ENCODE data around the gene EEF1AKMT4. TPM values are rescaled to one million over a fixed set of nuclear protein-coding genes. Genes with fewer than 3 reads are reported as not detected.
A peak's percentile ranks its signal among the peaks of the same experiment; 100 is the strongest.

Gene EEF1AKMT4
- total and polyA plus RNA-seq, 2 donors (not counting 1 experiment from before 2014, with no cell fraction given) = 1.2 to 2.1 TPM

DNA sequence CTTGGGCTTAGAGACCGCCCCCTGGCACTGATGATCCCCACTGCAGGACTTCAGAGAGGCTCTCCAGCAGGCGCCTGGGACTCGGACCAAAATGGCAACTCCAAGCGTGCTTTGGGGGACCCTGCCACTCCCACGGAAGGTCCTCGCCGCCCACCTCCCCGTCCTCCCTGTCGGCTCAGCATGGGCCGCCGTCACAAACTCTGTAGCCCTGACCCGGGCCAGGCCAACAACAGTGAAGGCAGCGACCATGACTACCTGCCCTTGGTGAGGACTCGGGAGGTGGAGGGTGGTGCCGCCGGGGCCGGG, 8.4 kb upstream of the EEF1AKMT4 start:
- H3K27me3 ChIP-seq (ENCODE audit: control insufficient read depth, insufficient read depth, low read length) = no peaks in the 10 kb centered on the region
- H3K36me3 ChIP-seq (ENCODE audit: control insufficient read depth, insufficient read depth, low read length) = peaks cover 11% of the 10 kb centered on the region
- no peak overlapping the region for H2AFZ ChIP-seq (ENCODE audit: low read length)
- no peaks in the 10 kb centered on the region for H3K79me2 ChIP-seq (ENCODE audit: control insufficient read depth, insufficient read depth, low read length)
- H3K4me2 ChIP-seq (ENCODE audit: extremely low read depth, insufficient read depth, low read length) = no peak overlapping the region
- H3K9ac ChIP-seq (ENCODE audit: insufficient read depth, low read length) = no peak overlapping the region
- DNase-seq (ENCODE audit: low read depth in 2 of 2) = no peak
- H4K20me1 ChIP-seq (ENCODE audit: control insufficient read depth, extremely low read depth, insufficient read depth, low read length) = no peaks in the 10 kb centered on the region
- H3K4me1 ChIP-seq (ENCODE audit: control insufficient read depth, extremely low read depth, insufficient read depth, low read length) = no peaks in the 10 kb centered on the region
- no peaks in the 10 kb centered on the region for H3K9me3 ChIP-seq (ENCODE audit: control insufficient read depth, insufficient read depth, low read depth, low read length)
- no peak for TF ChIP-seq EZH2 (IDR thresholded peaks at IDR 0.05; ENCODE audit: low read length, missing control alignments)
- TF ChIP-seq, protein P1, sequence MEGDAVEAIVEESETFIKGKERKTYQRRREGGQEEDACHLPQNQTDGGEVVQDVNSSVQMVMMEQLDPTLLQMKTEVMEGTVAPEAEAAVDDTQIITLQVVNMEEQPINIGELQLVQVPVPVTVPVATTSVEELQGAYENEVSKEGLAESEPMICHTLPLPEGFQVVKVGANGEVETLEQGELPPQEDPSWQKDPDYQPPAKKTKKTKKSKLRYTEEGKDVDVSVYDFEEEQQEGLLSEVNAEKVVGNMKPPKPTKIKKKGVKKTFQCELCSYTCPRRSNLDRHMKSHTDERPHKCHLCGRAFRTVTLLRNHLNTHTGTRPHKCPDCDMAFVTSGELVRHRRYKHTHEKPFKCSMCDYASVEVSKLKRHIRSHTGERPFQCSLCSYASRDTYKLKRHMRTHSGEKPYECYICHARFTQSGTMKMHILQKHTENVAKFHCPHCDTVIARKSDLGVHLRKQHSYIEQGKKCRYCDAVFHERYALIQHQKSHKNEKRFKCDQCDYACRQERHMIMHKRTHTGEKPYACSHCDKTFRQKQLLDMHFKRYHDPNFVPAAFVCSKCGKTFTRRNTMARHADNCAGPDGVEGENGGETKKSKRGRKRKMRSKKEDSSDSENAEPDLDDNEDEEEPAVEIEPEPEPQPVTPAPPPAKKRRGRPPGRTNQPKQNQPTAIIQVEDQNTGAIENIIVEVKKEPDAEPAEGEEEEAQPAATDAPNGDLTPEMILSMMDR (conservative IDR thresholded peaks at IDR 0.05 in 1 of 2, IDR thresholded peaks at IDR 0.05 in 1 of 2; ENCODE audit: low read depth in 1 of 2, low read length in 2 of 2) = no peak
- no peak overlapping the region for H3K4me3 ChIP-seq (replicated peaks in 1 of 4; ENCODE audit: control extremely low read depth in 1 of 4, insufficient read depth in 1 of 4, low read depth in 3 of 4, low read length in 4 of 4)
- H3K27ac ChIP-seq (ENCODE audit: insufficient read depth, low read length) = no peak overlapping the region

DNA sequence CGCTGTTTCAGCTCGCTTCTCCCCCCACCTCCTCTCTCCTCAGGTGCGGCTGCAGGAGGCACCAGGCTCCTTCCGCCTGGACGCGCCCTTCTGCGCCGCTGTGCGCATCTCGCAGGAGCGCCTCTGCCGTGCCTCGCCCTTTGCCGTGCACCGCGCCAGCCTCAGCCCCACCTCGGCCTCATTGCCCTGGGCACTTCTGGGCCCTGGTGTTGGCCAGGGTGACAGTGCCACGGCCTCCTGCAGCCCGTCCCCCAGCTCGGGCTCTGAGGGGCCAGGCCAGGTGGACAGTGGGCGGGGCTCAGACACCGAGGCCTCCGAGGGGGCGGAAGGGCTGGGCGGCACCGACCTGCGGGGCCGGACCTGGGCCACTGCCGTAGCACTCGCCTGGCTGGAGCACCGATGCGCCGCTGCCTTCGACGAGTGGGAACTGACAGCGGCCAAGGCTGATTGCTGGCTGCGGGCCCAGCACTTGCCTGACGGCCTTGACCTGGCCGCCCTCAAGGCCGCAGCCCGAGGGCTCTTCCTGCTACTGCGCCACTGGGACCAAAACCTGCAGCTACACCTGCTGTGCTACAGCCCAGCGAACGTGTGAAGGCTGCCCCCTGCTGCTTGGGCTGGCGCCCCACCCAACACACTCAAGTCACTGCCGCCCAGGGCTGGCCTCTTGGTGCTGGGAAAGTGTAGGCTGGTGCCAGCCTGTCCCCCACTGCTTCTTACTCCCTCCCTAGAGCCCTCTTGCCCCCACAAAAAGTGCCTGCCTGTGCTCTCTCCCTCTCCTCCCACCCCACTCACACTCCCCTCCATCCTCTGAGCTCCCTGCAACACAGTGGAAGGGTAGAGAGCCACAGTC, 7.8 kb upstream of the EEF1AKMT4 start:
- Histone ChIP-seq H3K4me1 (ENCODE audit: control insufficient read depth, extremely low read depth, insufficient read depth, low read length) (no peaks in the 10 kb centered on the region), H4K20me1 (ENCODE audit: control insufficient read depth, extremely low read depth, insufficient read depth, low read length) (no peaks in the 10 kb centered on the region), H3K9me3 (ENCODE audit: control insufficient read depth, insufficient read depth, low read depth, low read length) (no peaks in the 10 kb centered on the region), H3K27ac (ENCODE audit: insufficient read depth, low read length) (no peak overlapping the region), H3K9ac (ENCODE audit: insufficient read depth, low read length) (no peak overlapping the region), H3K79me2 (ENCODE audit: control insufficient read depth, insufficient read depth, low read length) (no peaks in the 10 kb centered on the region), H3K27me3 (ENCODE audit: control insufficient read depth, insufficient read depth, low read length) (no peaks in the 10 kb centered on the region), H2AFZ (ENCODE audit: low read length) (no peak overlapping the region), H3K4me3 (replicated peaks in 1 of 4; ENCODE audit: control extremely low read depth in 1 of 4, insufficient read depth in 1 of 4, low read depth in 3 of 4, low read length in 4 of 4) (no peak overlapping the region), H3K36me3 (ENCODE audit: control insufficient read depth, insufficient read depth, low read length) (peaks cover 11% of the 10 kb centered on the region), H3K4me2 (ENCODE audit: extremely low read depth, insufficient read depth, low read length) (no peak overlapping the region)
- no peak for TF ChIP-seq EZH2 (IDR thresholded peaks at IDR 0.05; ENCODE audit: low read length, missing control alignments)
- TF ChIP-seq, protein P1 (conservative IDR thresholded peaks at IDR 0.05 in 1 of 2, IDR thresholded peaks at IDR 0.05 in 1 of 2; ENCODE audit: low read depth in 1 of 2, low read length in 2 of 2) = peak; percentile 34 to 48
- peak; percentile 30 to 32 for DNase-seq (ENCODE audit: low read depth in 2 of 2)

DNA sequence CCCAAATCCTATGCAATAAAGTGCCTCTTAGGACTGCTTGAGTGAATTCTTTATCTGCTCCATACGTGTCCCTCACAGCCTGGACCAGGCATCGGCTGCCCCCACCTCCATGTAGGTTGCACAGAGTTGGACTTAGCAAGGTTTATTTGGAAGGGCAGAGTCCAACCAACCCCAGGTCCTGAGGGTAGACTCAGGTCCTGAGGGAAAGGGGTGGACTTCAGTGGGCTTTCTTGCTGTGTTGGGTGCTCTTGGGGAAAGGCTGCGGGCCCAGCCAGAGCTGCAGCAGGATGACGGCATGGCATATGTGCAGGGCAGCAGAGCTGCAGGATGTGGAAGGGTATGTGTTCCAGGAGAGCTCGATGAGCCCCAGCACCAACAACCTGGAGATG, 7.2 kb upstream of the EEF1AKMT4 start:
- Histone ChIP-seq H3K9ac (ENCODE audit: insufficient read depth, low read length) (no peak overlapping the region), H3K36me3 (ENCODE audit: control insufficient read depth, insufficient read depth, low read length) (peaks cover 11% of the 10 kb centered on the region), H3K27ac (ENCODE audit: insufficient read depth, low read length) (no peak overlapping the region), H4K20me1 (ENCODE audit: control insufficient read depth, extremely low read depth, insufficient read depth, low read length) (no peaks in the 10 kb centered on the region), H3K9me3 (ENCODE audit: control insufficient read depth, insufficient read depth, low read depth, low read length) (no peaks in the 10 kb centered on the region), H3K4me2 (ENCODE audit: extremely low read depth, insufficient read depth, low read length) (no peak overlapping the region), H3K4me1 (ENCODE audit: control insufficient read depth, extremely low read depth, insufficient read depth, low read length) (no peaks in the 10 kb centered on the region), H3K27me3 (ENCODE audit: control insufficient read depth, insufficient read depth, low read length) (no peaks in the 10 kb centered on the region), H2AFZ (ENCODE audit: low read length) (no peak overlapping the region), H3K79me2 (ENCODE audit: control insufficient read depth, insufficient read depth, low read length) (peaks cover 3% of the 10 kb centered on the region), H3K4me3 (replicated peaks in 1 of 4; ENCODE audit: control extremely low read depth in 1 of 4, insufficient read depth in 1 of 4, low read depth in 3 of 4, low read length in 4 of 4) (no peak overlapping the region)
- no peak for DNase-seq (ENCODE audit: low read depth in 2 of 2)
- TF ChIP-seq, protein P1 (conservative IDR thresholded peaks at IDR 0.05 in 1 of 2, IDR thresholded peaks at IDR 0.05 in 1 of 2; ENCODE audit: low read depth in 1 of 2, low read length in 2 of 2) = no peak
- TF ChIP-seq EZH2 (IDR thresholded peaks at IDR 0.05; ENCODE audit: low read length, missing control alignments) = no peak
